GM23338 (cell line): ENCODE measurements around the gene POU2F3.

Source experiments
- CREB1 ChIP-seq: fragments of 250-450 bp; sonication (Bioruptor Pico); IDR thresholded peaks from 2 replicates; pipeline ENCODE4 v1.5.0; 2020; ENCODE audit warnings: low read depth, mild to moderate bottlenecking, moderate library complexity
- EZH2 ChIP-seq: fragments of 200-600 bp; sonication (generic); IDR thresholded peaks from one replicate; pipeline ENCODE4 v1.8.0; 2017; ENCODE audit warnings: antibody characterized with exemption, mild to moderate bottlenecking, low read depth; ENCODE audit not compliant: unreplicated experiment
- EZH2phosphoT487 ChIP-seq: fragments of 200-600 bp; sonication (generic); IDR thresholded peaks from one replicate; pipeline ENCODE4 v1.8.1; 2018; ENCODE audit warnings: antibody characterized with exemption; ENCODE audit not compliant: unreplicated experiment
- JUNB ChIP-seq: IDR thresholded peaks from one replicate; pipeline ENCODE4 v1.6.1; 2016; ENCODE audit warnings: antibody characterized with exemption; ENCODE audit not compliant: unreplicated experiment
- NANOG ChIP-seq: IDR thresholded peaks from 2 replicates; pipeline ENCODE4 v1.6.1; 2016; ENCODE audit warnings: antibody characterized with exemption, borderline replicate concordance
- POLR2AphosphoS5 ChIP-seq: IDR thresholded peaks from 2 replicates; pipeline ENCODE4 v1.6.1; 2016; ENCODE audit warnings: antibody characterized with exemption, low read depth
- STAT1 ChIP-seq: IDR thresholded peaks from one replicate; pipeline ENCODE4 v1.6.1; 2016; ENCODE audit warnings: antibody characterized with exemption; ENCODE audit not compliant: unreplicated experiment
- ZNF114 ChIP-seq: fragments of 250-450 bp; sonication (Bioruptor Pico); IDR thresholded peaks from 2 replicates; pipeline ENCODE4 v1.5.0; 2020; ENCODE audit warnings: mild to moderate bottlenecking, moderate library complexity
- TF ChIP-seq, protein P1 (sequence below): IDR thresholded peaks from one replicate; pipeline ENCODE4 v1.6.1; 2018; ENCODE audit warnings: antibody characterized with exemption; ENCODE audit not compliant: unreplicated experiment
- TF ChIP-seq, protein P2 (sequence below), 2 experiments: fragments of 200-600 bp in 1 of 2; sonication (generic) in 1 of 2; conservative IDR thresholded peaks; 2 replicates each; pipeline versions ENCODE4 v1.5.1 to v1.6.1; 2016 to 2017; ENCODE audit warnings: antibody characterized with exemption in 2 of 2, low read depth in 2 of 2, mild to moderate bottlenecking in 2 of 2, moderate library complexity in 1 of 2
- TF ChIP-seq, protein P3 (sequence below): IDR thresholded peaks from 2 replicates; pipeline ENCODE4 v1.6.1; 2016; ENCODE audit warnings: antibody characterized with exemption

DNA sequence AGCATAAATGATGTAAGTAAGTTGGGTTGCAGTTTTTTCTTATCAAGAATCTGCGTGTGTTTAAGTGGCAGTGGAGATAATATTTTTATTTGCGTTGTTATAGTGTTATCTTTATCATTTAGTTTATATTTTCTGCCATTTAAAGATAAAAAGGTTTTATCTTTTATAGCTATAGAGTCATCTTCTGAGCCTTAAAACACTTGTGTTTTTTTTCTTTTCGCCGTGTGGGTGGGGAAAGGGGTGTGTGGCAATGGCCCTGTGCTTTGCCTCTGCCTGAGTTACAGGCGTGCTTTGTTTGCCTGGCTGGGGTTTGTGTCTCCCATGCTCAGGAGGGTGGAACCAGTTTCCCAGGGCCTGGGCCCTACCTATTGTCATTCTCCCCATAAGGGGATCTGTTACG lies 112.5 kb downstream of the POU2F3 start:
- TF ChIP-seq POLR2AphosphoS5 (no peak), EZH2 (no peak), CREB1 (CRISPR knock-in tag) (no peak), JUNB (no peak), ZNF114 (CRISPR knock-in tag) (no peak), EZH2phosphoT487 (no peak), NANOG (no peak), STAT1 (no peak)
- TF ChIP-seq, protein P1, sequence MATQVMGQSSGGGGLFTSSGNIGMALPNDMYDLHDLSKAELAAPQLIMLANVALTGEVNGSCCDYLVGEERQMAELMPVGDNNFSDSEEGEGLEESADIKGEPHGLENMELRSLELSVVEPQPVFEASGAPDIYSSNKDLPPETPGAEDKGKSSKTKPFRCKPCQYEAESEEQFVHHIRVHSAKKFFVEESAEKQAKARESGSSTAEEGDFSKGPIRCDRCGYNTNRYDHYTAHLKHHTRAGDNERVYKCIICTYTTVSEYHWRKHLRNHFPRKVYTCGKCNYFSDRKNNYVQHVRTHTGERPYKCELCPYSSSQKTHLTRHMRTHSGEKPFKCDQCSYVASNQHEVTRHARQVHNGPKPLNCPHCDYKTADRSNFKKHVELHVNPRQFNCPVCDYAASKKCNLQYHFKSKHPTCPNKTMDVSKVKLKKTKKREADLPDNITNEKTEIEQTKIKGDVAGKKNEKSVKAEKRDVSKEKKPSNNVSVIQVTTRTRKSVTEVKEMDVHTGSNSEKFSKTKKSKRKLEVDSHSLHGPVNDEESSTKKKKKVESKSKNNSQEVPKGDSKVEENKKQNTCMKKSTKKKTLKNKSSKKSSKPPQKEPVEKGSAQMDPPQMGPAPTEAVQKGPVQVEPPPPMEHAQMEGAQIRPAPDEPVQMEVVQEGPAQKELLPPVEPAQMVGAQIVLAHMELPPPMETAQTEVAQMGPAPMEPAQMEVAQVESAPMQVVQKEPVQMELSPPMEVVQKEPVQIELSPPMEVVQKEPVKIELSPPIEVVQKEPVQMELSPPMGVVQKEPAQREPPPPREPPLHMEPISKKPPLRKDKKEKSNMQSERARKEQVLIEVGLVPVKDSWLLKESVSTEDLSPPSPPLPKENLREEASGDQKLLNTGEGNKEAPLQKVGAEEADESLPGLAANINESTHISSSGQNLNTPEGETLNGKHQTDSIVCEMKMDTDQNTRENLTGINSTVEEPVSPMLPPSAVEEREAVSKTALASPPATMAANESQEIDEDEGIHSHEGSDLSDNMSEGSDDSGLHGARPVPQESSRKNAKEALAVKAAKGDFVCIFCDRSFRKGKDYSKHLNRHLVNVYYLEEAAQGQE, result no peak
- TF ChIP-seq, protein P2, sequence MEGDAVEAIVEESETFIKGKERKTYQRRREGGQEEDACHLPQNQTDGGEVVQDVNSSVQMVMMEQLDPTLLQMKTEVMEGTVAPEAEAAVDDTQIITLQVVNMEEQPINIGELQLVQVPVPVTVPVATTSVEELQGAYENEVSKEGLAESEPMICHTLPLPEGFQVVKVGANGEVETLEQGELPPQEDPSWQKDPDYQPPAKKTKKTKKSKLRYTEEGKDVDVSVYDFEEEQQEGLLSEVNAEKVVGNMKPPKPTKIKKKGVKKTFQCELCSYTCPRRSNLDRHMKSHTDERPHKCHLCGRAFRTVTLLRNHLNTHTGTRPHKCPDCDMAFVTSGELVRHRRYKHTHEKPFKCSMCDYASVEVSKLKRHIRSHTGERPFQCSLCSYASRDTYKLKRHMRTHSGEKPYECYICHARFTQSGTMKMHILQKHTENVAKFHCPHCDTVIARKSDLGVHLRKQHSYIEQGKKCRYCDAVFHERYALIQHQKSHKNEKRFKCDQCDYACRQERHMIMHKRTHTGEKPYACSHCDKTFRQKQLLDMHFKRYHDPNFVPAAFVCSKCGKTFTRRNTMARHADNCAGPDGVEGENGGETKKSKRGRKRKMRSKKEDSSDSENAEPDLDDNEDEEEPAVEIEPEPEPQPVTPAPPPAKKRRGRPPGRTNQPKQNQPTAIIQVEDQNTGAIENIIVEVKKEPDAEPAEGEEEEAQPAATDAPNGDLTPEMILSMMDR (conservative IDR thresholded peaks at IDR 0.05; ENCODE audit: low read depth in 2 of 2), result no peak
- TF ChIP-seq, protein P3, sequence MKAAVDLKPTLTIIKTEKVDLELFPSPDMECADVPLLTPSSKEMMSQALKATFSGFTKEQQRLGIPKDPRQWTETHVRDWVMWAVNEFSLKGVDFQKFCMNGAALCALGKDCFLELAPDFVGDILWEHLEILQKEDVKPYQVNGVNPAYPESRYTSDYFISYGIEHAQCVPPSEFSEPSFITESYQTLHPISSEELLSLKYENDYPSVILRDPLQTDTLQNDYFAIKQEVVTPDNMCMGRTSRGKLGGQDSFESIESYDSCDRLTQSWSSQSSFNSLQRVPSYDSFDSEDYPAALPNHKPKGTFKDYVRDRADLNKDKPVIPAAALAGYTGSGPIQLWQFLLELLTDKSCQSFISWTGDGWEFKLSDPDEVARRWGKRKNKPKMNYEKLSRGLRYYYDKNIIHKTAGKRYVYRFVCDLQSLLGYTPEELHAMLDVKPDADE, result no peak
